BE2C (cell line): ENCODE measurements around the gene MTX1.
"Not testable (repeated sequence)": the region's sequence is repeated elsewhere in the genome, so short reads cannot be mapped to it uniquely, and the experiment has no call there.

Experiments
- DNase-seq: peaks from one replicate; pipeline ENCODE4 v3.0.0-alpha.2; 2020
- H3K27me3 ChIP-seq: fragments of 250-450 bp; sonication (Bioruptor Pico); 2 replicates; pipeline ENCODE4 v1.5.1; 2020; ENCODE audit warnings: mild to moderate bottlenecking
- H3K36me3 ChIP-seq: fragments of 250-450 bp; sonication (Bioruptor Pico); 2 replicates; pipeline ENCODE4 v1.5.1; 2020; ENCODE audit warnings: mild to moderate bottlenecking
- H3K4me1 ChIP-seq: fragments of 250-450 bp; sonication (Bioruptor Pico); 2 replicates; pipeline ENCODE4 v1.5.1; 2020
- H3K4me3 ChIP-seq: 2 replicates; pipeline ENCODE4 v1.5.1; 2011; ENCODE audit warnings: low read depth, low read length
- H3K9me3 ChIP-seq: fragments of 250-450 bp; sonication (Bioruptor Pico); 2 replicates; pipeline ENCODE4 v1.5.1; 2020
- CTCF ChIP-seq: IDR thresholded peaks from 2 replicates; pipeline ENCODE4 v1.5.1; 2012; ENCODE audit warnings: mild to moderate bottlenecking, low read depth, low read length

MTX1 gene

DNA sequence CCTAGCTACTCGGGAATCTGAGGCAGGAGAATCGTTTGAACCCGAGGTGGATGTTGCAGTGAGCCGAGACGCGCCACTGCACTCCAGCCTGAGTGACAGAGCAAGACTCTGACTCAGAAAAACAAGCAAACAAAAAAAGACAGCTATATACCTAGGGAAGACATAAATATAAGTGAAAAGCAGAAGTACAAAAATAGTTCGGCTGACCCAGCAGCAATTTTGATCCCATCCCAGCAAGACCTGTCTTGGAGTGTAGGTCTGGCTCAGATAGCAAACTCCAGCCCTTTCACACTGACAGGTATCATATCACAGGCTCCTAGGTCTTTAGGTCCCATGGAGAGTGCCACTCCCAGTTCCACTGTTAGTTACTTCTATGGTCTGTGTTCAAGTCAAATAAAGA lies 14.6 kb downstream of the MTX1 start:
- peaks cover 9% of the 10 kb centered on the region for H3K4me1 ChIP-seq
- TF ChIP-seq CTCF: no peak
- H3K4me3 ChIP-seq: no peak overlapping the region
- DNase-seq: no peak
- no peaks in the 10 kb centered on the region for H3K9me3 ChIP-seq
- H3K27me3 ChIP-seq: no peaks in the 10 kb centered on the region
- H3K36me3 ChIP-seq: peaks cover 4% of the 10 kb centered on the region; the same call in 1 of the 2 replicates

GRCh38 chr1:155225404-155225759 lies 16.9 kb downstream of the MTX1 start:
- not testable (repeated sequence) for H3K4me1 ChIP-seq, H3K27me3 ChIP-seq, H3K4me3 ChIP-seq

DNA sequence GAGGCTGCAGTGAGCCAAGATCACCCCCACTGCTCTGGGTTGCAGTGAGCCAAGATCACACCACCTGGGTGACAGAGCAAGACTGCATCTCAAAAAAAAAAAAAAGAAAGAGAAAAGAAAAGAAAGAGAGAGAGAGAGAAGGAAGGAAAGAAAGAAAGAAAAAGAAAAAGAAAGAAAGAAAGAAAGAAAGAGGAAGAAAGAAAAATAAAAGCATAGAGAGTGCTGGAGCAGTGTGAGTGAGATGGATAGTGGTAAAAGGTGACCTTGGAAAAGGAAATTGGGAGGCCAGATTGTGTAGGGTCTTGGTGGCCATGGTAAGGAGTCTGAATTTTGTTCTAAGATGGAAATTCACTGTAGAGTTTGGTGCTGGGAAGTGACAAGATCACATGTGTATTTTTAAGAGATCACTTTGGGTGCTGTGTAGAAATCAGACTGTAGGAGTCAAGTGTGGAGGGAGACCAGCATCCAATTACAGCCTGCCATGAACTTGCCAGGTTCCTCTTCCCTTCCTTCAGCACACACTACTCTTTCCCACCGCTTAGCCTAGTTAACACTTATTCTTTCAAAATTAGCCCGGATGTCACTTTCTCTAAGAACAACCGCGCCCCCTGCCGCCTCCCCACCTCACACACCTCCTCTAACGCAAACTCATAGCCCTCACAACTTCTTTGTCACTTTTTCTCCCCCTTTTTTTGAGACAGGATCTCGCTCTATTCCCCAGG lies 17.9 kb downstream of the MTX1 start:
- TF ChIP-seq CTCF: peak; percentile 59
- DNase-seq: peak; percentile 56
- Histone ChIP-seq H3K9me3 (no peaks in the 10 kb centered on the region), H3K36me3 (peaks cover 4% of the 10 kb centered on the region; the same call in 1 of the 2 replicates), H3K4me1 (peaks cover 8% of the 10 kb centered on the region), H3K27me3 (no peaks in the 10 kb centered on the region), H3K4me3 (peak overlapping the region; percentile 70)

More at GRCh38 chr1:155225404-155225759, 16.9 kb downstream of the MTX1 start:
- H3K9me3 ChIP-seq, H3K36me3 ChIP-seq, DNase-seq: not testable (repeated sequence)

DNA sequence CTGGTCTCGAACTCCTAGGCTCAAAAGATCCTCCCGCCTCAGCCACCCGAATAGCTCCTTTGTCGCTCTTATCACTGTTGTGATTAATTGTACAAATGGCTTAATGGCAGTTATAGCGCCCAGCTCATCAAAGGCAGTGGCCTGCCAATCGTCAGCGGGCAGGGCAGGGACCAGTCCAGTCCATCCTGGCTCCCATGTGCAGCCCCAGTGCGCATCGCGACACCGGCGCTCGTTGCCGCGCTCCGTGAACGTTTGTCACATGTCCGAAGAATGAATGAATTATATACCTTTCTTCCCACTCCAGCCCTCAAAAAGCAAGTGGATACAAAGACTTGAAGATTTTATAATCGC lies 18.4 kb downstream of the MTX1 start:
- Histone ChIP-seq H3K4me3 (peak overlapping the region; percentile 70), H3K9me3 (no peaks in the 10 kb centered on the region), H3K36me3 (peaks cover 4% of the 10 kb centered on the region; the same call in 1 of the 2 replicates), H3K4me1 (peaks cover 8% of the 10 kb centered on the region), H3K27me3 (no peaks in the 10 kb centered on the region)
- peak; percentile 67 for DNase-seq
- TF ChIP-seq CTCF: no peak

DNA sequence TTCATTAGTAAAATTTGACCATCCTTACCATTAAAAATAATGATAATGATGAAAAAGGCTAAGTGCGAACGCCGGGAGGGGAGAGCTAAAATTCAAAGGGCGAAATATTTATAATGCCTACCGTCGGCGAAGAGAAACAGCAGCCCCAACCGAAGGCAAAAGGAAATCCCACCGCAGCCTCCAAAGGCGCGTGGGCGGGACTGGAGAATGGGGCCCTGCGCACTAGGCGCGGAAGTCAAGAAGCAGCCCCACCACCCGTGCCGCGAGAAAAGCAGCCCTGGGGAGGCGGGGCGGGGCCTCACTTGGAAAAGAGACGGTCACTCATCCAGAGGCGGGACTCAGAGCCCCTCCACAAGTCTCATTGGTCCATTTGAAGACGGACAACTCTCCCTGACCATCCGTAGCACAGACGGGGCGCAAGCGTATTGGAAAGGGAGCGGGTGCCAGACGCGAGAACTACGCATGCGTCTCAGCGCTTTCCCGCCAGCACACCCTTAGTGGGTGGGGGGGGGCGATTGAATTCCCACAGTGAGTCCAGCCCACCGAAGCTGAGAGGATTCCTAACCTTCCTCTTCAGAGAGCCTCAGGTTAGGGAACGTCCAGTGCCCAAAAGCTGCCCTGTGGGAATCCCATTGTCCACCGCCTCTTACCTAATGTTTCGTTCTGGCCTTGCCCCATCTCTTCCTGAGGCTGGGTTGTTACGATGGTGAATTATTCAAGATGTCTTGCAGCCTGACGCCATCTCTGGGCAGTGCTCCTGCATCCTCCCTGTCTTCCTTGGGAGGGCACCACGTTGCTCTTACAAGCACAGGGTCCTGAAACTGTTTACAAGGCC lies 19.0 kb downstream of the MTX1 start:
- H3K4me3 ChIP-seq: peak overlapping the region; percentile 70
- TF ChIP-seq CTCF: no peak
- H3K36me3 ChIP-seq: peaks cover 4% of the 10 kb centered on the region; the same call in 1 of the 2 replicates
- peak; percentile 99 for DNase-seq
- H3K4me1 ChIP-seq: peaks cover 8% of the 10 kb centered on the region
- no peaks in the 10 kb centered on the region for H3K9me3 ChIP-seq
- H3K27me3 ChIP-seq: no peaks in the 10 kb centered on the region

- no peak for TF ChIP-seq CTCF
- peak overlapping the region; percentile 61 for H3K4me3 ChIP-seq
- H3K9me3 ChIP-seq: no peaks in the 10 kb centered on the region
- no peak for DNase-seq
- peaks cover 4% of the 10 kb centered on the region; the same call in 1 of the 2 replicates for H3K36me3 ChIP-seq
- no peaks in the 10 kb centered on the region for H3K27me3 ChIP-seq
- H3K4me1 ChIP-seq: peaks cover 8% of the 10 kb centered on the region
Observed at GRCh38 chr1:155228096-155228427, 19.6 kb downstream of the MTX1 start.

GRCh38 chr1:155231302-155231701 lies 22.8 kb downstream of the MTX1 start:
- H3K4me1 ChIP-seq, H3K9me3 ChIP-seq, H3K27me3 ChIP-seq, DNase-seq, H3K4me3 ChIP-seq, H3K36me3 ChIP-seq: not testable (repeated sequence)

DNA sequence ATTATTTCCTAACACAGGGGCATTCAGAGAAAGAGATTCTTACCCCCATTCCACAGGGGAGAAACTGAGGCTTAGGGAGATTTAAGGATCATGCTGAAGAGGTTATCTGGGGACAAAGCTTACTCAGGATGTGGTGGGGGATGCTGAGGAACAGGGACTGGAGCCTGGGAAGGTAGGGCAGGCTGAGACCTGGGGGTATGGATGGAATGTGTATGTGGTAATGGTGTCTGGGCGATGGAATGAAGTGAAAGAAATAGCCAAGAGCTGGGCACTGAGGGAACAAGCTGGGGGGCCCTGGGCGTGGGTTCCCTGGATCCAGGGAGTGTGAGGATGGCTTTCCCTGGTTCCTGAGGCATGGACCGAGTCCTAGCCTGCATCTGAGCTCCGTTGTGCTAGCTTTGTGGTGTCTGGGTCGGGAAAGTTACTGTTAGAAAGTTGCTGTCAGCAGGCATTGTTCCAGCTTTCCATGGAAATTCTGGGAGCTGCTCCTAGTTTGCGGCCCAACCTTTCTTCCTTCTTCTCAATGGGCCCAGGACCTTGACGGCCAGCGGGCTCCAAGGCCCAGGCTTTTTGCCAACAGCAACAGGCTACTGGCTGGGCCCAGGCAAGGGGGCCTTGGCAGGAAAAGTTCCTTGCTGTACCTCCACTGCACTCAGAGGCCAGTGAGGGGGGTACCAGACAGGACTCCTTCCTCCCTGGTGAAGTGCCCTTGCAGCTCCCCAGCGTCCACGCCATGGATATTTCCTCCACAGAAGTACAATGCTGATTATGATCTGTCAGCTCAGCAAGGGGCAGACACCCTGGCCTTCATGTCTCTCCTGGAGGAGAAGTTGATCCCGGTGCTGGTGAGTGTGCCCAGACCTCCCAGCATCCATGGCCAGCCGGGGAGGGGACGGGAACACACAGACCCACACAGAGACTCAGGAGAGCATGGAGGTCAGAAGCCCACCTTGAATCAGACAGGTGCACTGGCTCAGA lies 23.8 kb downstream of the MTX1 start:
- DNase-seq, H3K4me1 ChIP-seq, H3K4me3 ChIP-seq, H3K27me3 ChIP-seq, H3K9me3 ChIP-seq, H3K36me3 ChIP-seq: not testable (repeated sequence)

DNA sequence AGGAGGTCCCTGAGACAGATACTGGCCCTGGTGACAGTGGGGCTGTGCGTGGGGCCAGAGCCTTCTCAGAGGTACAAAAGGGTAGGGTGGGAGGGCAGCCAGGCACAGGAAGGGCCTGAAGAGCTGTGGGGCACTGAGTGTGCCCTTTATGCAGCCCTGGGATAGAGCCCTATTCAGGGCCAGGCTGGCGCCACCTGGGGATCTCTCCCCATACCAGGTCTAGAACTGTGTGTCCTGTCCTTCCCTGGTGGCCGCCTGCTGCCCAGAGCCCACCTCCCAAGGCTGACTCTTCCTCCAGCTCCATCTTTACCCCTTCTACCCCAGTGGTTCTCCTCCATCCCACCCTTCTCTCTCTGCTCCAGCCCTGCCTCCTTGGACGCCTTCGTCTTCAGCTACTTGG lies 25.0 kb downstream of the MTX1 start:
- H3K27me3 ChIP-seq, H3K4me3 ChIP-seq, H3K4me1 ChIP-seq, DNase-seq, H3K36me3 ChIP-seq, H3K9me3 ChIP-seq: not testable (repeated sequence)
